Measurements from ENCODE around the gene NSL1.

Gene NSL1

GRCh38 chr1:212680680-212681389, 110.7 kb downstream of the NSL1 start:
- Histone ChIP-seq H3K4me3 (ENCODE audit: low read depth, low read length) (no peak overlapping the region), H3K27me3 (replicated peaks) (no peaks in the 10 kb centered on the region), H3K36me3 (replicated peaks) (no peaks in the 10 kb centered on the region), H3K27ac (no peak overlapping the region)
- in situ Hi-C loops (cut with HindIII; ENCODE audit: low pct_ligation_motif_present, low sequenced_read_pairs), result no loop called here
- TF ChIP-seq CTCF (IDR thresholded peaks at IDR 0.05; ENCODE audit: low read depth, low read length, missing control alignments), result no peak
- DNase-seq, result no peak

DNA sequence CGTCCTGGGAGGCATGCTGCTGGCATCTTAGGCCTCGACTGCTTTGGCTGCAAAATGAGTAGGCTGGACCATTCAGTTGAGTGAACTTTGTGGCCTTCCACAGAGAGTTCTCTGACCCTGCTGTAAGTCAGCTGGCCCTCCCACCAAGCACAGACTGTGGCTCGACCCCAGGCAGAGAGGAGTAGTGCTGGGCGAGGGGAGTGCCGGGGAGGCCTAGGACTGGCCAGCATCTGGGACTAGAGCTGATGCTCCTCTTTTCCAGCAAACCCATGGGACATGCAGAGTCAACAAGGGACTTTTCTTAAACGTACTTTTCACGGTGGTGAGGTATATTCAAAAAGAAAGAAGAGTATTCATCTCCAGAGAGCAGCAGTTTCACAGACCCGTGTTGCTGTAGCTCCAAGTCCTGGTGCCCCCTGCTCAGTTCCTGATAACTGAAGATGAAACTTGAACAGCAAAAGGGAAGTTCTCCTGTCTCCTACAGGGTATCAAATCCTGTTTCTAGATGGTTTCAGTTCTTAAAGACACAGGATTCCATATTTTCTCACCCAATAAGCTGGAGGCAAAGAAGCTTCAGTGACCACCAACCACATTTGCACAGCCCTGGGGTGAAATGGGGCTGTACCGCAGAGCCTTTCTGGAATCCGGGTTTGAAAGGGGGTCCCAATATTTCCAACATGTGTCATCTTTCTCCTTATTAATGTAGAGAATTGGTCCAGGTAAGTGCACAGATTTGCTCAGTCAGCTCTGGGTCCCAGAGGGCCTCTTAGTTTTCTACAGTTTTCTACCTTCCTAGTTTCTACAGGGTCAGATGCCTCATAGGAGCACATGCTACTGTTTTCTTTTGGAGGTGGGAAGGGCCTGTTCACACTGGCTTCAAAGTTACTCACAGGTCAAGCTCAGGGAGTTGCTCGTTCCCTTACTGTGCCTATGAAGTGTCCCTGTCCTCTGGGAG, 112.8 kb downstream of the NSL1 start:
- Histone ChIP-seq H3K27me3 (replicated peaks) (no peaks in the 10 kb centered on the region), H3K27ac (no peak overlapping the region), H3K4me3 (ENCODE audit: low read depth, low read length) (no peak overlapping the region), H3K36me3 (replicated peaks) (no peaks in the 10 kb centered on the region)
- no peak for TF ChIP-seq CTCF (IDR thresholded peaks at IDR 0.05; ENCODE audit: low read depth, low read length, missing control alignments)
- in situ Hi-C loops (cut with HindIII; ENCODE audit: low pct_ligation_motif_present, low sequenced_read_pairs), result no loop called here
- no peak for DNase-seq

- no peak for DNase-seq
- Histone ChIP-seq H3K27me3 (replicated peaks) (no peaks in the 10 kb centered on the region), H3K4me3 (ENCODE audit: low read depth, low read length) (no peak overlapping the region)
Measured at GRCh38 chr1:212677573-212677972, 114.0 kb downstream of the NSL1 start.

GRCh38 chr1:212677136-212677535, 114.4 kb downstream of the NSL1 start:
- TF ChIP-seq CTCF (IDR thresholded peaks at IDR 0.05; ENCODE audit: low read depth, low read length, missing control alignments), result no peak
- in situ Hi-C loops (cut with HindIII; ENCODE audit: low pct_ligation_motif_present, low sequenced_read_pairs), result no loop called here

More at GRCh38 chr1:212677573-212677972, 114.0 kb downstream of the NSL1 start:
- no peak for TF ChIP-seq CTCF (IDR thresholded peaks at IDR 0.05; ENCODE audit: low read depth, low read length, missing control alignments)
- Histone ChIP-seq H3K36me3 (replicated peaks) (no peaks in the 10 kb centered on the region), H3K27ac (no peak overlapping the region)
- in situ Hi-C loops (cut with HindIII; ENCODE audit: low pct_ligation_motif_present, low sequenced_read_pairs), result no loop called here

More at GRCh38 chr1:212677136-212677535, 114.4 kb downstream of the NSL1 start:
- Histone ChIP-seq H3K27ac (no peak overlapping the region), H3K27me3 (replicated peaks) (no peaks in the 10 kb centered on the region), H3K36me3 (replicated peaks) (no peaks in the 10 kb centered on the region), H3K4me3 (ENCODE audit: low read depth, low read length) (no peak overlapping the region)
- no peak for DNase-seq
